ENCODE results near the gene LRP4.

GRCh38 chr11:46868912-46869311 is 49.4 kb downstream of the LRP4 start:
- TF ChIP-seq POLR2AphosphoS5 (IDR thresholded peaks at IDR 0.05; ENCODE audit: low read depth, low read length) = no peak
- TF ChIP-seq TAF1 (IDR thresholded peaks at IDR 0.05; ENCODE audit: borderline replicate concordance, low read depth, low read length) = no peak

Measured in GM12892 (cell line).